OCI-LY1 (cell line): ENCODE results near the gene ZSCAN31.

ENCODE experiments used
- H2AFZ ChIP-seq: fragments of 200-600 bp; sonication (generic), shearing (Covaris generic); 2 replicates; pipeline ENCODE4 v1.6.0; 2014; ENCODE audit warnings: antibody characterized with exemption, mild to moderate bottlenecking, low read length
- H3F3A ChIP-seq: fragments of 200-600 bp; sonication (generic), shearing (Covaris generic); 2 replicates; pipeline ENCODE4 v1.6.0; 2014; ENCODE audit warnings: mild to moderate bottlenecking, antibody characterized with exemption, low read length, moderate library complexity; ENCODE audit not compliant: insufficient read depth
- H3K27ac ChIP-seq: fragments of 200-600 bp; sonication (generic); 2 replicates; pipeline ENCODE4 v1.5.1; 2014; ENCODE audit warnings: low read length, mixed run types, mild to moderate bottlenecking, low read depth; ENCODE audit not compliant: poor library complexity, severe bottlenecking
- H3K27me3 ChIP-seq: fragments of 200-600 bp; sonication (generic); 2 replicates; pipeline ENCODE4 v1.6.0; 2014; ENCODE audit warnings: antibody characterized with exemption, mild to moderate bottlenecking, low read length, moderate library complexity; ENCODE audit not compliant: insufficient read depth
- H3K36me3 ChIP-seq: fragments of 200-600 bp; sonication (generic); 2 replicates; pipeline ENCODE4 v1.6.1; 2014; ENCODE audit warnings: mild to moderate bottlenecking, antibody characterized with exemption, low read length, moderate library complexity, mixed read lengths; ENCODE audit not compliant: insufficient read depth
- H3K4me1 ChIP-seq: fragments of 200-600 bp; sonication (generic); 2 replicates; pipeline ENCODE4 v1.5.1; 2014; ENCODE audit warnings: mild to moderate bottlenecking, low read length, moderate library complexity; ENCODE audit not compliant: insufficient read depth, severe bottlenecking
- H3K4me2 ChIP-seq: fragments of 200-600 bp; sonication (generic), shearing (Covaris generic); 2 replicates; pipeline ENCODE4 v1.6.1; 2014; ENCODE audit warnings: low read length
- H3K4me3 ChIP-seq: fragments of 200-600 bp; sonication (generic); 2 replicates; pipeline ENCODE4 v1.5.1; 2014; ENCODE audit warnings: low read length, low read depth, mild to moderate bottlenecking, mixed read lengths; ENCODE audit not compliant: poor library complexity, severe bottlenecking
- H3K79me2 ChIP-seq: fragments of 200-600 bp; shearing (Covaris generic); 2 replicates; pipeline ENCODE4 v1.6.1; 2016; ENCODE audit warnings: mixed run types, low read length, mixed read lengths; ENCODE audit not compliant: insufficient read depth
- H3K9ac ChIP-seq: fragments of 200-600 bp; sonication (generic), shearing (Covaris generic); 2 replicates; pipeline ENCODE4 v1.6.1; 2014; ENCODE audit warnings: mild to moderate bottlenecking, low read length, mixed read lengths
- H3K9me2 ChIP-seq: fragments of 200-600 bp; sonication (generic), shearing (Covaris generic); 2 replicates; pipeline ENCODE4 v1.6.1; 2014; ENCODE audit warnings: low read depth, mild to moderate bottlenecking, low read length, mixed read lengths
- H3K9me3 ChIP-seq: fragments of 200-600 bp; shearing (Covaris generic); 2 replicates; pipeline ENCODE4 v1.6.1; 2014; ENCODE audit warnings: low read length, mixed read lengths
- H4K20me1 ChIP-seq: fragments of 200-600 bp; sonication (generic), shearing (Covaris generic); 2 replicates; pipeline ENCODE4 v1.6.0; 2016; ENCODE audit warnings: mild to moderate bottlenecking, low read length; ENCODE audit not compliant: insufficient read depth
- EZH2 ChIP-seq: fragments of 200-600 bp; sonication (generic), shearing (Covaris generic); IDR thresholded peaks from 2 replicates; pipeline ENCODE4 v1.8.0; 2017; ENCODE audit warnings: borderline replicate concordance, mixed run types, mild to moderate bottlenecking, antibody characterized with exemption, low read length, moderate library complexity, mixed read lengths
- TF ChIP-seq, protein P1 (sequence below): fragments of 200-600 bp; sonication (generic), shearing (Covaris generic); IDR thresholded peaks from 2 replicates; pipeline ENCODE4 v1.5.1; 2017; ENCODE audit warnings: mild to moderate bottlenecking, antibody characterized with exemption, low read length, moderate library complexity, mixed read lengths

Gene ZSCAN31

GRCh38 chr6:28274888-28275287 is 61.1 kb downstream of the ZSCAN31 start:
- Histone ChIP-seq H3K9me3 (no peaks in the 10 kb centered on the region), H3K4me3 (no peak overlapping the region), H3K27ac (no peak overlapping the region), H3K79me2 (no peaks in the 10 kb centered on the region), H3F3A (no peaks in the 10 kb centered on the region), H2AFZ (no peak overlapping the region), H3K4me2 (no peak overlapping the region), H3K9me2 (no peaks in the 10 kb centered on the region), H4K20me1 (no peaks in the 10 kb centered on the region), H3K36me3 (peaks cover 46% of the 10 kb centered on the region), H3K9ac (no peak overlapping the region), H3K4me1 (no peaks in the 10 kb centered on the region), H3K27me3 (no peaks in the 10 kb centered on the region)
- TF ChIP-seq EZH2 = no peak
- TF ChIP-seq, protein P1, sequence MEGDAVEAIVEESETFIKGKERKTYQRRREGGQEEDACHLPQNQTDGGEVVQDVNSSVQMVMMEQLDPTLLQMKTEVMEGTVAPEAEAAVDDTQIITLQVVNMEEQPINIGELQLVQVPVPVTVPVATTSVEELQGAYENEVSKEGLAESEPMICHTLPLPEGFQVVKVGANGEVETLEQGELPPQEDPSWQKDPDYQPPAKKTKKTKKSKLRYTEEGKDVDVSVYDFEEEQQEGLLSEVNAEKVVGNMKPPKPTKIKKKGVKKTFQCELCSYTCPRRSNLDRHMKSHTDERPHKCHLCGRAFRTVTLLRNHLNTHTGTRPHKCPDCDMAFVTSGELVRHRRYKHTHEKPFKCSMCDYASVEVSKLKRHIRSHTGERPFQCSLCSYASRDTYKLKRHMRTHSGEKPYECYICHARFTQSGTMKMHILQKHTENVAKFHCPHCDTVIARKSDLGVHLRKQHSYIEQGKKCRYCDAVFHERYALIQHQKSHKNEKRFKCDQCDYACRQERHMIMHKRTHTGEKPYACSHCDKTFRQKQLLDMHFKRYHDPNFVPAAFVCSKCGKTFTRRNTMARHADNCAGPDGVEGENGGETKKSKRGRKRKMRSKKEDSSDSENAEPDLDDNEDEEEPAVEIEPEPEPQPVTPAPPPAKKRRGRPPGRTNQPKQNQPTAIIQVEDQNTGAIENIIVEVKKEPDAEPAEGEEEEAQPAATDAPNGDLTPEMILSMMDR = no peak
